Neuron (in vitro differentiated cells): ENCODE results near the gene CRY1.
"Not testable (repeated sequence)": the region's sequence is repeated elsewhere in the genome, so short reads cannot be mapped to it uniquely, and the experiment has no call there.

Source experiments
- H2AFZ ChIP-seq: one replicate; pipeline ENCODE4 v1.6.1; 2013; ENCODE audit warnings: low read depth, mild to moderate bottlenecking, inconsistent platforms, low read length, moderate library complexity
- H3K27me3 ChIP-seq: one replicate; pipeline ENCODE4 v1.6.1; 2013; ENCODE audit warnings: low read length; ENCODE audit not compliant: insufficient read depth
- H3K36me3 ChIP-seq: one replicate; pipeline ENCODE4 v1.6.1; 2013; ENCODE audit warnings: low read length; ENCODE audit not compliant: insufficient read depth
- H3K4me1 ChIP-seq: one replicate; pipeline ENCODE4 v1.6.1; 2013; ENCODE audit warnings: low read length; ENCODE audit not compliant: insufficient read depth
- H3K4me3 ChIP-seq: 2 replicates; pipeline ENCODE4 v1.5.1; 2013; ENCODE audit warnings: mild to moderate bottlenecking, low read length, moderate library complexity
- H3K9me3 ChIP-seq: one replicate; pipeline ENCODE4 v1.6.1; 2013; ENCODE audit warnings: low read length

Gene CRY1

GRCh38 chr12:107031061-107031460, 62.3 kb downstream of the CRY1 start:
- Histone ChIP-seq H3K36me3 (no peaks in the 10 kb centered on the region), H3K4me3 (no peak overlapping the region), H2AFZ (no peak overlapping the region), H3K27me3 (no peaks in the 10 kb centered on the region), H3K9me3 (no peaks in the 10 kb centered on the region), H3K4me1 (peaks cover 28% of the 10 kb centered on the region)

- H3K4me3 ChIP-seq = no peak overlapping the region
- H3K9me3 ChIP-seq = no peaks in the 10 kb centered on the region
- H3K36me3 ChIP-seq = no peaks in the 10 kb centered on the region
- no peak overlapping the region for H2AFZ ChIP-seq
- no peaks in the 10 kb centered on the region for H3K27me3 ChIP-seq
- peaks cover 28% of the 10 kb centered on the region for H3K4me1 ChIP-seq
Observed at GRCh38 chr12:107029081-107029480, 64.3 kb downstream of the CRY1 start.

GRCh38 chr12:107027636-107028053, 65.7 kb downstream of the CRY1 start:
- no peak overlapping the region for H3K4me3 ChIP-seq
- H3K4me1 ChIP-seq = peaks cover 31% of the 10 kb centered on the region
- H2AFZ ChIP-seq = peak overlapping the region; percentile 26
- H3K9me3 ChIP-seq = no peaks in the 10 kb centered on the region
- no peaks in the 10 kb centered on the region for H3K36me3 ChIP-seq
- H3K27me3 ChIP-seq = no peaks in the 10 kb centered on the region

- H3K9me3 ChIP-seq = no peaks in the 10 kb centered on the region
- H3K4me3 ChIP-seq = no peak overlapping the region
- peak overlapping the region; percentile 26 for H2AFZ ChIP-seq
- H3K27me3 ChIP-seq = no peaks in the 10 kb centered on the region
- H3K4me1 ChIP-seq = peaks cover 31% of the 10 kb centered on the region
- H3K36me3 ChIP-seq = no peaks in the 10 kb centered on the region
Observed at GRCh38 chr12:107026806-107027635, 66.3 kb downstream of the CRY1 start.

- H3K4me3 ChIP-seq, H3K36me3 ChIP-seq, H2AFZ ChIP-seq, H3K9me3 ChIP-seq, H3K27me3 ChIP-seq: not testable (repeated sequence)
- H3K4me1 ChIP-seq = peaks cover 31% of the 10 kb centered on the region
Observed at GRCh38 chr12:107026356-107026755, 67.0 kb downstream of the CRY1 start.

- no peak overlapping the region for H2AFZ ChIP-seq
- no peaks in the 10 kb centered on the region for H3K9me3 ChIP-seq
- H3K36me3 ChIP-seq = no peaks in the 10 kb centered on the region
- H3K4me3 ChIP-seq = no peak overlapping the region
- no peaks in the 10 kb centered on the region for H3K27me3 ChIP-seq
- peaks cover 31% of the 10 kb centered on the region for H3K4me1 ChIP-seq
Observed at GRCh38 chr12:107025671-107026070, 67.7 kb downstream of the CRY1 start.

- Histone ChIP-seq H2AFZ (no peak overlapping the region), H3K4me1 (peaks cover 3% of the 10 kb centered on the region), H3K36me3 (peaks cover 12% of the 10 kb centered on the region), H3K27me3 (no peaks in the 10 kb centered on the region), H3K4me3 (no peak overlapping the region), H3K9me3 (no peaks in the 10 kb centered on the region)
Observed at GRCh38 chr12:107019546-107019945, 73.8 kb downstream of the CRY1 start.

- no peak overlapping the region for H3K4me3 ChIP-seq
- peaks cover 12% of the 10 kb centered on the region for H3K36me3 ChIP-seq
- H3K27me3 ChIP-seq = no peaks in the 10 kb centered on the region
- no peaks in the 10 kb centered on the region for H3K9me3 ChIP-seq
- H2AFZ ChIP-seq = no peak overlapping the region
- no peaks in the 10 kb centered on the region for H3K4me1 ChIP-seq
Observed at GRCh38 chr12:107017042-107017441, 76.3 kb downstream of the CRY1 start.

- Histone ChIP-seq H3K9me3 (no peaks in the 10 kb centered on the region), H3K27me3 (no peaks in the 10 kb centered on the region), H3K36me3 (peaks cover 3% of the 10 kb centered on the region), H3K4me1 (no peaks in the 10 kb centered on the region), H2AFZ (no peak overlapping the region), H3K4me3 (no peak overlapping the region)
Observed at GRCh38 chr12:107014055-107014454, 79.3 kb downstream of the CRY1 start.

- Histone ChIP-seq H3K9me3 (no peaks in the 10 kb centered on the region), H3K4me1 (no peaks in the 10 kb centered on the region), H3K27me3 (no peaks in the 10 kb centered on the region), H3K36me3 (peaks cover 3% of the 10 kb centered on the region), H3K4me3 (no peak overlapping the region), H2AFZ (no peak overlapping the region)
Observed at GRCh38 chr12:107012736-107013425, 80.5 kb downstream of the CRY1 start.

GRCh38 chr12:107011519-107011918, 81.8 kb downstream of the CRY1 start:
- no peaks in the 10 kb centered on the region for H3K4me1 ChIP-seq
- no peak overlapping the region for H2AFZ ChIP-seq
- H3K4me3 ChIP-seq = no peak overlapping the region
- H3K9me3 ChIP-seq = no peaks in the 10 kb centered on the region
- no peaks in the 10 kb centered on the region for H3K36me3 ChIP-seq
- no peaks in the 10 kb centered on the region for H3K27me3 ChIP-seq

- H3K9me3 ChIP-seq = peaks cover 3% of the 10 kb centered on the region
- no peaks in the 10 kb centered on the region for H3K27me3 ChIP-seq
- H3K36me3 ChIP-seq = peaks cover 1% of the 10 kb centered on the region
- H3K4me1 ChIP-seq = no peaks in the 10 kb centered on the region
- no peak overlapping the region for H2AFZ ChIP-seq
- no peak overlapping the region for H3K4me3 ChIP-seq
Observed at GRCh38 chr12:107007411-107007810, 85.9 kb downstream of the CRY1 start.

- not testable (repeated sequence) for H3K4me3 ChIP-seq, H3K9me3 ChIP-seq, H3K4me1 ChIP-seq, H3K27me3 ChIP-seq, H2AFZ ChIP-seq
- H3K36me3 ChIP-seq = peaks cover 23% of the 10 kb centered on the region
Observed at GRCh38 chr12:107002665-107003064, 90.7 kb downstream of the CRY1 start.
